ENCODE results near the gene EFR3B.

EFR3B gene

DNA sequence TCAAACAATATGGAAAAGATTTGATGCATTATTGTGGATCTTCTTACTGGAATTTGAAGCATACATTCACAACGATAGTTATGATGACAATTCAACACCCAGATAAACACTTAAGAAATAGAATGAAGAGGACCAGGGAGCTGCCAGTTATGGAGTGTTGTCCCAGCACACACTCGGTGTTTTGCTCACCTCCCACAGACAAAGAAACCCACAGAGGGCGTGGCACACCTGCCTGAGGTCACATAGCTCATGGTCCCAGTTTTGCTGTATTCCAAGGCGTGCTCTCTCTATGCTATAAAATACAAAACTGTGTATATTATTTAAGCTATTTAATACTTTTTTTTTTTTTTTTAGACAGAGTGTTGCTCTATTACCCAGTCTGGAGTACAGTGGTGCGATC is 31.1 kb downstream of the EFR3B start:
- no peak overlapping the region for H3K9ac ChIP-seq
- no peaks in the 10 kb centered on the region for H3K4me1 ChIP-seq
- H3K36me3 ChIP-seq (ENCODE audit: control insufficient read depth, insufficient read depth, low read length): no peaks in the 10 kb centered on the region
- H3K4me2 ChIP-seq (ENCODE audit: low read length): no peak overlapping the region
- no peaks in the 10 kb centered on the region for H3K9me3 ChIP-seq (ENCODE audit: control insufficient read depth, low read length)
- no peaks in the 10 kb centered on the region for H3K27me3 ChIP-seq (ENCODE audit: control insufficient read depth, insufficient read depth, low read length)
- H2AFZ ChIP-seq: no peak overlapping the region
- H3K4me3 ChIP-seq (ENCODE audit: low read depth, low read length): no peak overlapping the region
- TF ChIP-seq, protein P1, sequence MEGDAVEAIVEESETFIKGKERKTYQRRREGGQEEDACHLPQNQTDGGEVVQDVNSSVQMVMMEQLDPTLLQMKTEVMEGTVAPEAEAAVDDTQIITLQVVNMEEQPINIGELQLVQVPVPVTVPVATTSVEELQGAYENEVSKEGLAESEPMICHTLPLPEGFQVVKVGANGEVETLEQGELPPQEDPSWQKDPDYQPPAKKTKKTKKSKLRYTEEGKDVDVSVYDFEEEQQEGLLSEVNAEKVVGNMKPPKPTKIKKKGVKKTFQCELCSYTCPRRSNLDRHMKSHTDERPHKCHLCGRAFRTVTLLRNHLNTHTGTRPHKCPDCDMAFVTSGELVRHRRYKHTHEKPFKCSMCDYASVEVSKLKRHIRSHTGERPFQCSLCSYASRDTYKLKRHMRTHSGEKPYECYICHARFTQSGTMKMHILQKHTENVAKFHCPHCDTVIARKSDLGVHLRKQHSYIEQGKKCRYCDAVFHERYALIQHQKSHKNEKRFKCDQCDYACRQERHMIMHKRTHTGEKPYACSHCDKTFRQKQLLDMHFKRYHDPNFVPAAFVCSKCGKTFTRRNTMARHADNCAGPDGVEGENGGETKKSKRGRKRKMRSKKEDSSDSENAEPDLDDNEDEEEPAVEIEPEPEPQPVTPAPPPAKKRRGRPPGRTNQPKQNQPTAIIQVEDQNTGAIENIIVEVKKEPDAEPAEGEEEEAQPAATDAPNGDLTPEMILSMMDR (IDR thresholded peaks at IDR 0.05): no peak
- H3K27ac ChIP-seq: no peak overlapping the region
- no peaks in the 10 kb centered on the region for H3K79me2 ChIP-seq

DNA sequence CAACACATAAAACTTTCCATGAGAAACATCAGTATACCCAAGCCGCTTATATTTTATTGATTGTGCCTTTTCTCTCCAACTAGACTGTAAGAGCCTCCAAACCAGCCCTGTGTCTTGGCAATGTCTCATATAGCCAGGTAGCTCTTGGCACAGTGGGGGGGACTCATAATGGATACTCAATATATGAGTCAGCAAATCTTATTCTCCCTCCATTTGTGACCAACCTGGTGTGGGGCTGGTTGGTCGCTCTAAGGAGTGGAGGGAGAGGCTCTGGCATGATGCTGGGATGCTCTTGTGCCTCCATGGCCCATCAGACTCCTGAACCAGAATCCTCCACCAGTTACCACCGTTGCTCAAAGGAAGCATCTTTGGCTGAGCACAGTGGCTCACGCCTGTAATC is 32.0 kb downstream of the EFR3B start:
- H3K4me1 ChIP-seq: no peaks in the 10 kb centered on the region
- no peak overlapping the region for H2AFZ ChIP-seq
- no peaks in the 10 kb centered on the region for H3K36me3 ChIP-seq (ENCODE audit: control insufficient read depth, insufficient read depth, low read length)
- no peaks in the 10 kb centered on the region for H3K9me3 ChIP-seq (ENCODE audit: control insufficient read depth, low read length)
- no peak overlapping the region for H3K4me3 ChIP-seq (ENCODE audit: low read depth, low read length)
- no peak overlapping the region for H3K4me2 ChIP-seq (ENCODE audit: low read length)
- TF ChIP-seq, protein P1 (IDR thresholded peaks at IDR 0.05): no peak
- H3K27ac ChIP-seq: no peak overlapping the region
- no peaks in the 10 kb centered on the region for H3K27me3 ChIP-seq (ENCODE audit: control insufficient read depth, insufficient read depth, low read length)
- H3K9ac ChIP-seq: no peak overlapping the region
- H3K79me2 ChIP-seq: no peaks in the 10 kb centered on the region

DNA sequence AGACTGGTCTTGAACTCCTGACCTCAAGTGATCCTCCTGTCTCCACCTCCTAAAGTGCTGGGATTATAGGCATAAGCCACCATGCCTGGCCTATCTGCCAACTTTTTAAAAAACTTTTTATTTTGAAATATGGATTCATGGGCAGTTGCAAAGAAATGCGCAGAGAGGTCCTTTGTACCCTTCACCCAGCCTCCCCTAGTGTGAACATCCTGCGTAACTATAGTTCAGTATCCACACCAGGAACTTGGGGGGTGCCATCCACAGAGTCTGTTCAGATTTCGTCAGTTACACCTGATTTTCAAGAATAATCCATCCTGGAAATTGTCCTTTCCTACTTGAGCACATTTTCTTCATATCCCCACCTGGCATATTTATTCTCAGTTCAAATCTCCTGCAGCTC is 33.0 kb downstream of the EFR3B start:
- TF ChIP-seq, protein P1 (IDR thresholded peaks at IDR 0.05): no peak
- no peak overlapping the region for H2AFZ ChIP-seq
- no peaks in the 10 kb centered on the region for H3K36me3 ChIP-seq (ENCODE audit: control insufficient read depth, insufficient read depth, low read length)
- no peaks in the 10 kb centered on the region for H3K4me1 ChIP-seq
- no peak overlapping the region for H3K27ac ChIP-seq
- no peak overlapping the region for H3K4me3 ChIP-seq (ENCODE audit: low read depth, low read length)
- H3K79me2 ChIP-seq: no peaks in the 10 kb centered on the region
- H3K4me2 ChIP-seq (ENCODE audit: low read length): no peak overlapping the region
- H3K9ac ChIP-seq: no peak overlapping the region
- no peaks in the 10 kb centered on the region for H3K9me3 ChIP-seq (ENCODE audit: control insufficient read depth, low read length)
- H3K27me3 ChIP-seq (ENCODE audit: control insufficient read depth, insufficient read depth, low read length): no peaks in the 10 kb centered on the region

DNA sequence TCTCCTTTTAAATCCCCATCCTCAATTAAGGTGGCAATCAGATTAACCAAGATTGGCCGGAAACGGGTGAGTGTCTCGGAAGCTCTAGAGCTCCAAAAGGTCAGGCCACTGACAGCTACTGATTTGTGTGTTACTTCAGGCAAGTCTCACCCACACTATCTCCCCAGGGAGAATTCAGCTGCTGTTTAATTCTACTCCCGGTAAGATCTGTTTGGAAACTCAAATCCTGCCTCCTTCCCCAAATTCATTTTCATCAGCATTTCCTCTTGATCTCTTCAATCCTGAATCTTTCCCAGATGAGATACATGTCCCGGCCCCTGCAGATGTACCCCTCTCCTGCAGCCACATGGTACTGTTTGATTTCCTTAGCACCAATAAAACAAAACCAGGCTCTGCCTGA is 34.9 kb downstream of the EFR3B start:
- no peak overlapping the region for H3K4me3 ChIP-seq (ENCODE audit: low read depth, low read length)
- TF ChIP-seq, protein P1 (IDR thresholded peaks at IDR 0.05): no peak
- H2AFZ ChIP-seq: no peak overlapping the region
- no peaks in the 10 kb centered on the region for H3K9me3 ChIP-seq (ENCODE audit: control insufficient read depth, low read length)
- H3K27ac ChIP-seq: no peak overlapping the region
- no peak overlapping the region for H3K9ac ChIP-seq
- no peaks in the 10 kb centered on the region for H3K27me3 ChIP-seq (ENCODE audit: control insufficient read depth, insufficient read depth, low read length)
- H3K36me3 ChIP-seq (ENCODE audit: control insufficient read depth, insufficient read depth, low read length): no peaks in the 10 kb centered on the region
- H3K4me1 ChIP-seq: no peaks in the 10 kb centered on the region
- H3K79me2 ChIP-seq: no peaks in the 10 kb centered on the region
- H3K4me2 ChIP-seq (ENCODE audit: low read length): no peak overlapping the region

DNA sequence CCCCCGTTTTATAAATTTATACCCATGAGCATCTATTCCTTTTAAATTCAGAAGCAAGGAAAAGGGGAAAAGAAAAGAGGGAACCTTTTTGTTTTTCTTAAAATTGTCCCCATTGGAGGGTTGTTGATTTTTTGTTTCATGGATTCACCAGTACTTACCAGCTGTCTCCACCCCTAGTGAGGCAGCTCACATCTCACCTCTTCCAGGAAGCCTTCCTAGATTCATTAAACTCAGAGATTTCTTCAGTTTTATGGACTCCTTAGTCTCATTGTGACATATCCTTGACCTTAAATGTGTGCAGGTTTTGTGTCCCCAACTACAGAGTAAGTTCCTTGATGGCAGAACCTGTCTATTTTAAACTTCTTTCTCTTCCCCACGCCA is 35.9 kb downstream of the EFR3B start:
- no peak overlapping the region for H3K4me3 ChIP-seq (ENCODE audit: low read depth, low read length)
- H3K36me3 ChIP-seq (ENCODE audit: control insufficient read depth, insufficient read depth, low read length): no peaks in the 10 kb centered on the region
- no peaks in the 10 kb centered on the region for H3K9me3 ChIP-seq (ENCODE audit: control insufficient read depth, low read length)
- no peak overlapping the region for H3K4me2 ChIP-seq (ENCODE audit: low read length)
- no peaks in the 10 kb centered on the region for H3K79me2 ChIP-seq
- no peaks in the 10 kb centered on the region for H3K27me3 ChIP-seq (ENCODE audit: control insufficient read depth, insufficient read depth, low read length)
- H3K4me1 ChIP-seq: no peaks in the 10 kb centered on the region
- TF ChIP-seq, protein P1 (IDR thresholded peaks at IDR 0.05): no peak
- H2AFZ ChIP-seq: no peak overlapping the region
- H3K27ac ChIP-seq: no peak overlapping the region
- no peak overlapping the region for H3K9ac ChIP-seq

Data from parathyroid adenoma (tissue), 2 donors.